ENCODE results near the gene SLC25A18.
"Not testable (repeated sequence)": the region's sequence is repeated elsewhere in the genome, so short reads cannot be mapped to it uniquely, and the experiment has no call there.

DNA sequence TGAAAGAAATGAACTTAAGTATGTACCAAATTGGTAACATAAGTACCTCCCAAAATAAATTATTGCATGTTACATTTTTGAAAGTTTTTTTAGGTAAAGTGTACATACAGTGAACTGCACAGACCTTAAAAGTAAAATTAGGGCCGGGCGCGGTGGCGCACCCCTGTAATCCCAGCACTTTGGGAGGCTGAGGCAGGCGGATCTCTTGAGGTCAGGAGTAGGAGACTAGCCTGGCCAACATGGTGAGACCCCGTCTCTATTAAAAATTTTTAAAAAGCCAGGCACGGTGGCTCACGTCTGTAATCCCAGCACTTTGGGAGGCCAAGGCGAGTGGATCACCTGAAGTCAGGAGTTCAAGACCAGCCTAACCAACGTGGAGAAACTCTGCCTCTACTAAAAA is 73.6 kb downstream of the SLC25A18 start:
- not testable (repeated sequence) for TF ChIP-seq POLR2AphosphoS5 (IDR thresholded peaks at IDR 0.05; ENCODE audit: borderline replicate concordance, low read depth, low read length); FOXP2 (optimal IDR thresholded peaks at IDR 0.05; ENCODE audit: control extremely low read depth, extremely low read length, insufficient read depth)
